PFSK-1 (cell line): ENCODE data around the gene CLMN.

Experiments
- FOXP2 ChIP-seq: optimal IDR thresholded peaks from 2 replicates; pipeline ENCODE3; 2011; ENCODE audit warnings: borderline replicate concordance, control low read depth, inconsistent platforms; ENCODE audit not compliant: insufficient read depth; ENCODE audit errors: extremely low read length, extremely low read depth
- POLR2AphosphoS5 ChIP-seq: IDR thresholded peaks from 2 replicates; pipeline ENCODE4 v1.6.1; 2012; ENCODE audit warnings: low read depth, mild to moderate bottlenecking, control low read depth, low read length, moderate library complexity
- REST ChIP-seq, 2 experiments: IDR thresholded peaks; 2 replicates each; pipeline versions ENCODE4 v1.6.1 to v1.8.0; 2011 to 2012; ENCODE audit warnings: low read depth in 2 of 2, low read length in 2 of 2, control low read depth in 1 of 2, inconsistent platforms in 1 of 2, mild to moderate bottlenecking in 1 of 2, moderate library complexity in 1 of 2; ENCODE audit not compliant: insufficient read depth in 1 of 2
- SIN3A ChIP-seq: IDR thresholded peaks from 2 replicates; pipeline ENCODE4 v1.6.1; 2012; ENCODE audit warnings: mild to moderate bottlenecking, low read length, moderate library complexity, borderline replicate concordance; ENCODE audit not compliant: insufficient read depth
- TAF1 ChIP-seq: IDR thresholded peaks from 2 replicates; pipeline ENCODE4 v1.6.1; 2012; ENCODE audit warnings: low read length, control low read depth, borderline replicate concordance; ENCODE audit not compliant: insufficient read depth

CLMN gene

GRCh38 chr14:95200404-95200803 lies 119.3 kb downstream of the CLMN start:
- TF ChIP-seq FOXP2 (no peak), TAF1 (no peak), POLR2AphosphoS5 (no peak), REST (IDR thresholded peaks at IDR 0.05; ENCODE audit: insufficient read depth in 1 of 2, low read depth in 2 of 2, low read length in 2 of 2) (no peak), SIN3A (no peak)

GRCh38 chr14:95199298-95199983 lies 120.3 kb downstream of the CLMN start:
- TF ChIP-seq TAF1 (no peak), SIN3A (no peak), REST (IDR thresholded peaks at IDR 0.05; ENCODE audit: insufficient read depth in 1 of 2, low read depth in 2 of 2, low read length in 2 of 2) (no peak), POLR2AphosphoS5 (no peak), FOXP2 (no peak)

- TF ChIP-seq FOXP2 (no peak), REST (IDR thresholded peaks at IDR 0.05; ENCODE audit: insufficient read depth in 1 of 2, low read depth in 2 of 2, low read length in 2 of 2) (no peak), POLR2AphosphoS5 (no peak), TAF1 (no peak), SIN3A (no peak)
These were observed 121.4 kb downstream of the CLMN start for GRCh38 chr14:95198320-95198719.

- TF ChIP-seq REST (IDR thresholded peaks at IDR 0.05; ENCODE audit: insufficient read depth in 1 of 2, low read depth in 2 of 2, low read length in 2 of 2), result no peak
- TF ChIP-seq FOXP2, result no peak
- TF ChIP-seq POLR2AphosphoS5, result no peak
- TF ChIP-seq SIN3A, result no peak
- TF ChIP-seq TAF1, result no peak
These were observed 122.2 kb downstream of the CLMN start for GRCh38 chr14:95197551-95197950.

- no peak for TF ChIP-seq REST (IDR thresholded peaks at IDR 0.05; ENCODE audit: insufficient read depth in 1 of 2, low read depth in 2 of 2, low read length in 2 of 2)
- no peak for TF ChIP-seq POLR2AphosphoS5
- TF ChIP-seq FOXP2, result no peak
- no peak for TF ChIP-seq TAF1
- no peak for TF ChIP-seq SIN3A
These were observed 122.7 kb downstream of the CLMN start for GRCh38 chr14:95196826-95197545.
